ENCODE data around the gene GPAM.
"Not testable (repeated sequence)": the region's sequence is repeated elsewhere in the genome, so short reads cannot be mapped to it uniquely, and the experiment has no call there.

Gene GPAM

DNA sequence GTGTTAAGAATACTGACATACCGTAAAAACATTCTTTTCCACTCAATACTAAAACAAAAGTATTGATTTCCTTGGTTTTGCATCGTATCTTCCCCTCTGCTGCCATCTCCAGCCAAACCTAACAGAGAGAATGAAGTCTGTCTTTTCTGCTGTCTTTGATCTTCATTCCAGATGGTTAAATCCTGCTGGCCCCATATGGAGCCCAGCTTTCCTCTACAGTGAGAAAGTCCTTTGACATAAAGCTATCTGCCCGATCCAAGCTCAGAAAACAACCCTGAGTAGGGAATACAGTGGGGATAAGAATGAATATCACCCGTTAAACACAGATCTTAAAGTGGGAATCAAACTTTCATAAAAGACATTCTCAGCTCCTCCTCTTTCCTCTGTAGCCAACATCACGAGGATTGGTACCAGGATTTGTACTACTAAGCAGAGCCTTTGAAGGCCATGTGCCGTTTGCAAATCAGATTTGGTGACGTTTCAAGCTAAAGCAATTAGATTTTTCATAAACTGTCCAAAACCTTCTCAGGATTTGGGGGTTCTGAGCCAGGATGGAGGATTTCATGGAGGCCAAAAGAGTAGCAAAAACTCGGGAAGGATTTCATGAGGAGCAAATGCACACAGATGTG, 30.8 kb upstream of the GPAM start:
- no peak for DNase-seq

DNA sequence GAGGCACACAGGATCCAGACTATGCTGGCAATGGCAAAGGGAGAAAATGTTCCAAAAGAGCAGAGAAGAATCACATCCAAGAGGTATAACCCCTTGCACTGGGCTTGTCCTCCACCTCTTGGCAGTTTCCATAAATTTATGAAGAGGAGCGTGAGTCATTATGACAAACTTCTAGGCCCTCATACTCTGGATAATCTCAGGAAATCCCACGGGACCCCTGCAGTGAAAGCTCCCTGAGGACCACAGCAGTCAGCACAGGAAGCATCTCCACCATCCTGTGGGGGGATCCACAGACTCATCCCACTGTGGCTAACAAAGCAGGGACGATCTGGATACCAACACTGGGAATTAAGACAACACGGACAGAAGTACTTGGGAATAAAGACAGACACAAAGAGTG, 30.3 kb upstream of the GPAM start:
- no peak for DNase-seq

DNA sequence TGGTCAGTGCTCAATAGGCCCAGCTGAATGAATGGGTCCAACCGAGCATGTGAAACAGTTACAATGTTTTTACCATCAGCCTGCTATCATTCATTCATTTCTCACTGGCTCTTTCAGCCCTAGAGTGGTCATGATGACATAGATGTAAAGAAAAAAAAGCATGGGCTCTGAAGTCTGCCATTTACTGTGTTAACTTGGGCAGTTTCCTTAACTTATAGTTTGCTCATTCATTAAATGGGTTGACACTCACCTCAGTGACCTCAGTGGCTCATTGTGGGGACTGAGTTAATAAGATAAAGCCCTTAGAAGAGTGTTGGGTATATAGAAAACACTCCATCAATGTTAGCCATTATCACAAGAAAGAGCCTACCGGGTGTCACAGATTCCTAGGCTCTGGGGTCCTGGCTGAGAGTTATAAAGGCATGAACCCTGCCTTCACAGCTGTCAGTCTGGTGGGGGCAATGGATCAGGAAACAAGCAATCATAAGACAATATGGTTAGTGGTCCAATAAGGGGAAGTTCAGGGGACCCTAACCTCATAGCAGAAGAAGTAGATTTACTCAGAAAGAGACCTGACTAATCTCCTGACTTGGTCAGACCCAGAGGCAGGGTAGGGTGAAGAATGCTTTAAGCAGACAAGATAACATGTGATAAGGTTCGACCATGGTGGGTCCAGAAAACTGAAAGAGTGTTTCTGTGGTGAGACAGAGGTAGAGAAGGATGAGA, 29.7 kb upstream of the GPAM start:
- no peak for DNase-seq

DNA sequence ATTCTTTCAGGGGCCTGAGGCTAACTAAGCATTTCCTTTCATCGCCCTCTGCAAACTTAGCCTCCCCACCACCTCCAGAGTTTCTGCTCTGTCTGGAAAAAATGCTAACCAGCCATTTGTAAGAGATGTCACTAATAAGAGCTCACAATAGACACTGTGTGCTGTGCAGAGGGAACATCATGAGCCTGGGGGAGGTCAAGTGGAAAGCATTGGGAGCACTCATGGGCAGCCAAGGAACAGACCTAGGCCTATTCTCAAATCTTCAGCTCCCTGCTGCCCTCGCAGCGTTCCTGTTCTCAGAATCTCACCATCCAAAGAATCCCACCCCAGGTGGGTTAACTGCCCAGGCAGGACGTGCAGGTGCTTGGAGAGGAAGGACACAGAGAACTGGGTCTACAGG, 27.1 kb upstream of the GPAM start:
- no peak for DNase-seq

DNA sequence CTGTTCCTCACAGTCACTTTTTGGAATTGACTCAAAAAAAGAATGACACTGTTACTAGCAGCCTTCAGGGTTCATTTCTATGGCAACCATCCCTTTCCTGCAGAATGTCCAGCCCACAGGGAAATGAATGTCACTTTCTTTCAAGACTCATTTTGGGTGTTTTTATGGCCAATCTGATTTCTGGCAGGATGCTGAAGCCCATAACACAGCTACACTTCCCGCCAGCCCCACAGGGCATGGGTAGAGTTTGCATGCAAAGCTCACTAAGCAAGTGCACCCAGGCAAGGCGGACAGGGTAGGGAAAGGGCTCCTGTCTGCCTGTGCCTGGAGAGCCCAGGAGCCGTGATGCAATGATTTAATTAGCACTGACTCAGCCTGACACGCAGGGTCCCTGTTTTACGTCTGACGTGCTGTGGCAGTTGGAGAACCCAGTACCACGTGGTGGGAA, 26.1 kb upstream of the GPAM start:
- DNase-seq = no peak

DNA sequence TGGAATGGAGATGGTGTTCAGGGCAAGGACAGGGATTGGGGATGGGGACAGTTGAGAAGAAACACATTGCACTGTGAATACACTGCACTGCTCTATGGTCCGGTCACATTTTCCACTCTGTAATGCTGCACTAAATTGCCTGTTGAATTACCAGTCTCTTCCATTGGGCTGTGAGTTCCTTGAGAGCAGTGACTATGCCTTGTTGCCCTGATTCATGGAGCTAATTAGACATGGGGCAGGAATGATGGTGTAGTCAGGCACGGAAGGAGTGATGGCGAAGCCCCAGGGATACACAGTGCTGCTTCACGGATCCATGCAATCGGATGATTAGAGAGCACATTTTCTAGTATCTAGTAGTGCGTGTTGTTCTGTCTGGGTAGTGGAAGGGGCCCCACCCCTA, 25.4 kb upstream of the GPAM start:
- DNase-seq = no peak

DNA sequence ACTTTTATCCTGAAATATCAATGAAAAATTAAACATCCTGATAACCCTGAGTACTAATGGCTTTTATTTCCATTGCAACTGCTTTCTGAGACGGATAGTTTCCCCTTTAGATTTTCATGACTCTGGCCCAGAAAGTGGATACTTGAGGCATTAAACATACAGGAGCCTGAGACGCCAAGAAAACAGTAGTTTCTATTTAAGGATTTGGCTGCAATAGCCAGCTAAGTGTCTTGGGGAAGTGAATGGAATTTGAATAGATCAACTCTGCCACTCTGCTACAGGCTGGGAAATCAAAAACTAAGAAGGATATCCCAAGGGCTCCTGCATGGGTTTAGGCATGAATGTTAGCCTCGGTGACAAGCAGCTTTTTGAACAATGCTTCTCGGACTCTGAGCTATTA, 24.7 kb upstream of the GPAM start:
- no peak for DNase-seq

DNA sequence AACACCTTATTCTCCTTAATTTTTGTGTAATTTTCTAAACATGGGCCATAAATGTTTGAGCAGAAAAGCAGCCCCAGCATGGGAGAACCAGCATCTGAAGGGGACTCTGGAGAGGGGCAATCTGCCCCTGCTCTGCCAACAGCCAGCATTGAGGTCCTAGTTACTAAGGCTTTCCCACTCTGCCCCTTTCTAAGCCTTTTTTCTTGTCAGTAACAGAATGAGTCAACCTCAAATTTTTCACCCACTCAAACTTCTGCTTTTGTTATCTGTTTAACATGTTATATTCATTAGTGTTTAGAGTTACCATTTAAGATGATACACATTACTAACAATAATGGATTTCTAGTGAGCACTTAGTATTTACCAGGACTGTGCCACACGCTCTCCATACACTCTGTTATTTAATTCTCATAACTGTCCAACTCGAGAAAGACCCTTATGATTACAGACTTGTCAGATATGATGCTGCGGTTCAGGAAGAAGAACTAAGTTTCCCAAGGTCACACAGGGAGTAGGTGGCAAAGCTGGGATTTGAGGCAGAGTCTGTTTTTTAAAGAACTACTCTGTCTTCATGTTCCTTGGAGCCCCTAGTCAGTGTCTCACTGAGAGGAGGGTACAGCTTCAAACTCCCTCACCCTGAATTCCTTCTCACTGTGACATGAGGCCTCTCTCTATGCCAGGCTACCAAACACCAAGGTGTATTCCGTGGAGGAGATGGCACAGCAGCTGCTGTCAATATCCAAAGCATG, 19.9 kb upstream of the GPAM start:
- DNase-seq = no peak

DNA sequence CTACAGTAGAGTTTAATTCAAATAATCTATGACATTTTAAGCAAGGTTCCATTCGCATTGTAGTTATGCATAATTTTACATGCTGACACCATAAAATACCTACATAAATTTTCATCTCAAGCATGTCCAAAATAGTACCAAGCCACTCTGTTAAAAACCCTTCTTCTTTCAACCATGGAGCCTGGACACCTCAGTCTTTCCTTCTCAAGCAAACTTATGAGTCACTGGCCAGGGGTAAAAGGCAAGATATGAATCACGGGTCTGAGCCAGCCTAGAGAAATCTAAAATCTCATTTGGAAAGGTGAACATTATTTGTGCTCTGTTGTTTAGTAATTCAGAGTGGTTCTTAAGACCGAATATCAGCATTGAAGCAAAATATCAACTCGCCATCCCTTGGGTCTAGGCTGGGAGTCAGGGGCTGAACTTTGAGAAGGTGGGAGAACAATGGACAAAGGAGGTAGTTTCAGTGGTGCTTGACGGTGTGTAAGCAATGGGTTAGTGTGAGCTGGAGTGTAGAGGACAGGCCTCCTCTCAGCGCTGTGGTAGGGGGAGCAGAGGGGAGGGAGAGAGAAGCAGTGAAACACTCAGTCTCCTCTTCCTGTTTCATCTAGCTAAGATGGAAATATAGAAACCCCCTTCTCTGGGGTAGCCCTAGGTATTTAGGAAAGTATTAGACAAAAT, 19.1 kb upstream of the GPAM start:
- DNase-seq = no peak

DNA sequence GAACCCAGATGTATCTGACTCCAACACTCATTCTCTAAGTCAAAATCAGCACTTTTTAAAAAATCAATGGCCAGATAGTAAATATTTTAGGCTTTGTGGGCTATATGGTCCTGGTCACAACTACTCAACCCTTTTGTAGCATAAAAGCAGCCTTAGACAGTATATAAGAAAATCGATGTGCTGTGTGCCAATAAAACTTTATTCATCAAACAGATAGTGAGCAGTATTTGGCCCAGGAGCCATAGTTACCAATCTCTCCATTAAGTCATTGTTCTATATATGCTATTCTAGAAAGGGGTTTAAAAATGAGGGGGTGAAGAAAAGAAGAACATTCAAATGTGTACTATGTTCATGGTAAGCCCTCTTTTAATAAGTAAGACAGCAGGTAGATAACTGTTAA, 18.5 kb upstream of the GPAM start:
- DNase-seq = no peak

DNA sequence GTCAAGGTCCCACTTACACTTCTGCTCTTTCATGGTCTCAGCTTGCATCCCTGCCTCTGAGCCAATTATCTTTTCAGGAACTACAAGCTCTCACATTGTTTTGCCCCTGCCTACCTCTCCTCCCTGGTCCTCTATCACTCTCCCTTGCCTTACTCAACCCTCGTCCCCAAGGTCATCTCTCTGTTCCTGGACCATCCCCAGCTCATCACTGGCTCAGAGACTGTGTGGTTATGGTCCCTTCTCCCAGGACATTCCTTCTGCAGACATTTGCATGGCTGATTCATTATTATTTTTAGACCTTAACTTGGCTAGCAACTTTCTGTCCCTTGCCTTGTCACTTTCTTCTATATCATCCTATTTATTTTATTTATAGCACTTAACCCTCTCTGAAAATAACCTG, 17.8 kb upstream of the GPAM start:
- DNase-seq = no peak

DNA sequence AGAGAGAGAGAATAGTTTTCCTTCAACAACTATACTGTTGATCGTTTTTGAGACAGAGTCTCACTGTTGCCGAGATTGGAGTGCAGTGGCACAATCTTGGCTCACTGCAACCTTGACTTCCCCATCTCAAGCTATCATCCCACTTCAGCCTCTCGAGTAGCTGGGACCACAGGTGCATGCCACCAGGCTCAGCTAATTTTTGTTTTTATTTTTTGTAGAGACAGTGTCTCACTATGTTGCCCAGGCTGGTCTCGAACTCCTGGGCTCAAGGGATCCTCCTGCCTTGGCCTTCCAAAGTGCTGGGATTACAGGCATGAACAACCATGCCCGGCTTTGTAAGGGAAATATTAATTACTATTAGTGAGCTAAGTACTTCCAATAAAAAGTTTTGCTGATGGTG, 16.7 kb upstream of the GPAM start:
- DNase-seq = not testable (repeated sequence)

DNA sequence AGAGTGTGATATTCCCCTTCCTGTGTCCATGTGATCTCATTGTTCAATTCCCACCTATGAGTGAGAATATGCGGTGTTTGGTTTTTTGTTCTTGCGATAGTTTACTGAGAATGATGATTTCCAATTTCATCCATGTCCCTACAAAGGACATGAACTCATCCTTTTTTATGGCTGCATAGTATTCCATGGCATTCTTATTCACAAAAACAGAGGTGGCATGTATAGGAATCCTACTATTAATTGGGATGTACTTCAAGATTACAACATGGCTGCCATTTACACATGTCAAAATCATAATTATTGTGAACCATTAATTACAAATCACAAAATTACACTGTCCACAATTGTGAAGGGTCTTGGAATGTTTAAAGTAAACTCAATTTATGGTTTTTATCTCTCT, 14.1 kb upstream of the GPAM start:
- DNase-seq = not testable (repeated sequence)

DNA sequence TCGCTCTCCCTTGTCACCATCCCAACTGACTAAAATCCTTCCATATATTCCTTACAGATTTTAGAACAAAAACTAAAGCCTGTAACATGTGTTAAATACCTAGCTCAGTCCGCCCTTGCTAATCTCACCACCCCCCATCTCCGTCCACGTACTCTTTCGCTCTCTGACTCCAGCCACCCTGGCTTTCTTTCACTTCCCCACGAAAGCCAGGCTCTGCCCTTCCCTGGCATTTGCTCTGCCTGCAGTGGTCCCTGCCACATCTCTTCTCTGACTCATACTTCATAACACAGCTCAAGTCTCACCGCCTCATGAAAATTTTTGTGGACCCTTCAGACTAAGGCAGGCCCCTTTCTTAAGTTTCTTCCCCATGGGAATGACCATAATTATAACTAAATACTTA, 11.7 kb upstream of the GPAM start:
- DNase-seq = no peak

DNA sequence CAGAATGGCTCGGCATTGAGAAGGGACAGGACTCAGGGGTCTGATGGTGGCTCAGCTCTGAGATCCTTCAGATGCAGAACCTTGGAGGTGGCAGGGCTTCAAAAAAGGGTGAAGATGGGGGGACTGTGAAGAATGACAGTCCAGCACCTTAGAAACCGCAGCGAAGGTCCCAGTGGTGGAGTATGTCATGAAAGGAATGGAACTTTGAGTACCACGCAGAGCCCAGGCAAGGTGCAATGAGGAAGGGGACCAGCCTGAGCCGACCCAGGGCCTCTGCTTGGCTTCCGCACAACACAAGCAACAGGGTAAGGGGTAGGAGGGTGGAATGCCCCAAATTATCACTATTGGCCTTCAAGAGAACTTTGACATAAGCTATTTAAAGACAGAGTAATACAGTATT, 8.2 kb upstream of the GPAM start:
- no peak for DNase-seq

DNA sequence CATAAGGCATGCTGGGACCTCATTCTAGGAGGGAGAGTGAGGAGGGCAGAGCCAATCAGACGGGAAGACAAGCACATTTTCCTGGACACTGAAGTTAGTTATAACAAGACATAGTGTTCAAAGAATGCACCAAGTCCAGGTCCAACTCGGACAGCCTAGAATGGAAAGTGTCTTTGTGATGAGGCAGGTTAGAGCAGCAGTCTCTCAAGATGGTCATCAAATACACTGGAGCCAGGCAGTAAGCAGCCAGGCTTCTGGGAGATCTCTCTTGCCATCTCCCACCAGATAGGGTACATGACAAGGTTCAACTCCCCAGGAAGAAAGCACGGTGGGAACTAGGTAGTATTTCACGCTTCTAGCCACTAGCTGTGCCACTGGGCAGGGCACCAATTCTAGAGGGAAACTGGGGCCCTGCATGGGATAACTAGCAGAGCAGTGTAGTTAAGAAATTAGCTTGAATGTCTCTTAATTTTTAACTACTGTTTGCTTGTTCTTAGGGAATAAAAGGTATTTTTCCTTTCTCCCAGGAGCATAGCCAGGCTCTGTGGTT, 7.6 kb upstream of the GPAM start:
- no peak for DNase-seq

DNA sequence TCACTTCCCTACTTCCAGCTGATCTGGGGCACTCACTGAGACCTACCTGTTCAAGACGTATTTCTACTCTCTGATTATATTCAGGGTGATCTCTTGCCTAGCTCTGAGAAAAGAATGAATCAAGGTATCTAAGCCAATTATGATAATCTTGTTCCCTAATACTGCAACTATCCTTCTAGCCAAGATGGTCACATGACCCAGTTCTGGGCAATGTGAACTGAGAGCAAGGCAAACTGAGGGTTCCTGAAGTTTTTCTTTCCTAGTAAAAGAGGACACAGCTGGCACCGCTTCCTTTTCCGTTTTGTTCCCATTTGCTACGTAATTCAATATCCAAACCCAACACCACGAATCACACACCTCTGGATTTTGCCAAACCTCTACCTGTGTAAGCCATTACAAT, 5.9 kb upstream of the GPAM start:
- DNase-seq = no peak

DNA sequence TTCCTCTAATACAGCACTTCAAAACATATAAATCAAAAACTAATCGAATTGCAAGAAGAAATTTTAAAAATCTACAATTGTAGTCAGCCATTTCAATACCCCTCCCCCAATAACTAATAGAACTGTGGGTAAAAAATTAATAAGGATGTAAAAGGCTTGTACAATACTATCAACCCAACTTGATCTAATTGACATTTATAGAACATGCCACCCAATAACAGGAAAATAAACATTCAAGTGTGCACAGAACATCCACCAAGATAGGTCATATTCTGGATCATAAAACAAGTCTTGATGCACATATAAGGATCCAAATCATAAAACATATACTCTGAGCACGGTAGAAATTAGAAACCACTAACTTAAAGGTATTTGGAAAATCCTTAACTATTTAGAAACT, 4.0 kb upstream of the GPAM start:
- no peak for DNase-seq

DNA sequence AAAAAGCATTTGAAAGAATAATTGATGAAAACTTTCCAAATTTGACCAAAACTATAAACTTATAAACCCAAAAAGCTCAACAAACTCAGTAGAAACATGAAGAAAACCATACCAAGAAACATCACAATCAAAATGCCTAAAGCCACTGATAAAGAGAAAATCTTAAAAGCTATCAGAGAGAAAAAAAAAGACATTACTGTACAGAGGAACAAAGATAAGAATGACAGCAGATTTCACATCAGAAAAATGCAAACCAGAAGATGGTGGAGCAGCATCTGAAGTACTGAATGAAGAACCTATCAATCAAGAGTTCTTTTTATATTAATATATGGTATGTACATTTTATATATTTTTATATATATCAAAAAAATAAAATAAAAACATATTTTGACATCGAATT, 2.4 kb upstream of the GPAM start:
- DNase-seq = no peak

DNA sequence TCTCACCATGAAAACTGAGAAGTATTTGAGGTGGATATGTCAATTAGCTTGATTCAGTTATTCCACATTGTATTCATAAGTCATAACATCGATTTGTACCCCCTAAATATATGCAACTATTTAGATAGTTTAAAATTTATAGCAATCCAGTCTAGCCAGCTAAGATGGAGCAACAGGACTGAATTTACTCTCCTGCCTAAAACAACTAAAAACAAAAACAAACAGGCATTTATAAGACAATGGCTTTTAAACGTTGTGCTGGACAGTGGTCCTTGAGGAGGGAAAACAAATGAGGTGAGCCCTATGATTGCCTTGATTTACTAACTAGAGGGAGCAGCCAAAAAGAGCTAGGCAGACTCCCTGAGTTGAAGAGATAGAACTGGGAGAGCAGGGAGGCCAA, 814 bp upstream of the GPAM start:
- DNase-seq = no peak

DNA sequence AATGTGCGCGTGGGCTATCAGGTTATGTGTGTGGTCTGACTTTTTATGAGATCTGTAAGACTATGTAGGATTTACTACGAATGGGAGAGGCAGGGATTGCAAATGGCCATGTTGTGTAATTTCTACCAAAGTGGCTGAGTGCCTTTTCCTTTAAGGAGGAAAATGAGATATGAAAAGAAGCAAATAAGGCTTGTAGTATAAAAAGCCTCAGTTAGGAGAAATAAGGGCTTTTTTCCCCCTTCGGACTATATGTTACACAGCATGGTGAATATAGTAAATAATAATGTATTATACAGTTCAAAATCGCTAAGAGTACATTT, 447 bp upstream of the GPAM start:
- no peak for DNase-seq

DNA sequence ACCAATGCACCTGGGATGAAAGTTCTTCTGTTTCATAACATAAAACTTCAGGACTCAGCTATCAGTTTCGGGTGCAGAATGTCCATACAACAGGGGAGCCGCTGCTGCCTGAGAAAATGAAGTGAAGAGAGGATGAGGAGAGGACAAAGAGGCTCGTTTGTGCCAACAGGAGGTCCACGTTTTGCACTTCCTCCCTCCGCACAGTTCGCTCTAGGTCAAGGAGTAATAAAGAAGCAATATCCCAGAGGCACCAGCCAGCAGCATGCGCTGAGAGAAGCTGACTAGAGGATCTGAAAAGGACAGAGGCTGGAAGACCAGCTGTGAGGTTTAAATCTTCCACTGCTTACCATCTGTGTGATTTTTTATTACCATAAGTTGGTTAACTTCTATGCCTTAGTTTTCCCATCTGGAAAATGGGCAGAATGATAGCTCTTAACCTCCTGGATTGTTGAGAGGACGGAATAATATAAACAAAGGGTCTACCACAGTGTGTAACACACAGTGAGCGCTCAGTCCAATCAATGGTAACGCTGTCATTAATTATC, 709 bp downstream of the GPAM start:
- DNase-seq = no peak

DNA sequence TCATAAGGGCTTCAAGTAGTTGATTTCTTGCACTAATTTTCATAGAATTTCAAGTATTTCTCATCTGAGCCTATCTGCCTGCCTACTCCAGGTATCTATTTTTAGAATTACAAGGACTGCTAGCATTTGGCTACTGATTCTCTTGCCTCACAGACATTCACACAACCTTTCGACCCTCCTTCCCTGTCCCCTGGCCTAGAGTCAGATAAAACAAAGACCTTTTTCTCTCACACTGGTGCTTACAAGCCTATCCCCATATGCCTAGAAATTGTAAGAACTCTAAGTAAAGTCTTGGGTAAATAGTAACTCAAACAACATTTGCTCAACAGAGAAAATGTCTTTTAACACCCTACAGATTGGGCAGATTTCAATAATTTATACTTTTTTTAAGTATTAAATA, 6.3 kb downstream of the GPAM start:
- no peak for DNase-seq

Measured in stimulated activated CD4-positive, alpha-beta T cell treated with anti-CD3 and anti-CD28 coated beads, Interleukin-12 subunit alpha, Interleukin-12 subunit beta, amount 100 ng/mL, for 4 hours (primary cell).